PFSK-1 (cell line): ENCODE data around the gene TEX101.

Source experiments
- POLR2AphosphoS5 ChIP-seq: IDR thresholded peaks from 2 replicates; pipeline ENCODE4 v1.6.1; 2012; ENCODE audit warnings: low read depth, mild to moderate bottlenecking, control low read depth, low read length, moderate library complexity
- TAF1 ChIP-seq: IDR thresholded peaks from 2 replicates; pipeline ENCODE4 v1.6.1; 2012; ENCODE audit warnings: low read length, control low read depth, borderline replicate concordance; ENCODE audit not compliant: insufficient read depth

- TF ChIP-seq POLR2AphosphoS5 = no peak
- no peak for TF ChIP-seq TAF1
Observed at GRCh38 chr19:43422689-43423066, 8.0 kb downstream of the TEX101 start.
